HEK293 (cell line): ENCODE measurements around the gene LAMTOR1.
A peak's percentile ranks its signal among the peaks of the same experiment; 100 is the strongest.

Experiments used
- EGR2 ChIP-seq: fragments of 450-650 bp; formaldehyde crosslinking; IDR thresholded peaks from 2 replicates; pipeline ENCODE4 v1.5.1; 2016; ENCODE audit warnings: low read depth, missing biosample characterization, missing genetic modification characterization
- IKZF3 ChIP-seq: fragments of 450-650 bp; IDR thresholded peaks from 2 replicates; pipeline ENCODE4 v1.5.0; 2018; ENCODE audit warnings: missing biosample characterization, mild to moderate bottlenecking, missing genetic modification characterization, moderate library complexity
- KLF16 ChIP-seq: fragments of 450-650 bp; formaldehyde crosslinking; IDR thresholded peaks from 2 replicates; pipeline ENCODE4 v1.5.1; 2017; ENCODE audit warnings: missing biosample characterization, missing genetic modification characterization
- MEIS1 ChIP-seq: sonication (generic); formaldehyde crosslinking; IDR thresholded peaks from 2 replicates; pipeline ENCODE4 v1.8.1; 2022; ENCODE audit warnings: missing genetic modification reagents, mild to moderate bottlenecking, borderline replicate concordance
- OSR2 ChIP-seq: fragments of 450-650 bp; formaldehyde crosslinking; IDR thresholded peaks from 2 replicates; pipeline ENCODE4 v1.5.1; 2016; ENCODE audit warnings: missing biosample characterization, missing genetic modification characterization
- SALL2 ChIP-seq: fragments of 450-650 bp; formaldehyde crosslinking; IDR thresholded peaks from 2 replicates; pipeline ENCODE4 v1.5.0; 2017; ENCODE audit warnings: missing biosample characterization, mild to moderate bottlenecking, missing genetic modification characterization, borderline replicate concordance
- TCF7L2 ChIP-seq: IDR thresholded peaks from 2 replicates; pipeline ENCODE4 v1.6.1; 2011; ENCODE audit warnings: low read depth, mild to moderate bottlenecking, inconsistent platforms, low read length, moderate library complexity, borderline replicate concordance
- ZBTB20 ChIP-seq: fragments of 450-650 bp; formaldehyde crosslinking; IDR thresholded peaks from 2 replicates; pipeline ENCODE4 v1.5.1; 2016; ENCODE audit warnings: missing biosample characterization, missing genetic modification characterization
- ZBTB21 ChIP-seq: fragments of 450-650 bp; formaldehyde crosslinking; IDR thresholded peaks from 2 replicates; pipeline ENCODE4 v1.5.1; 2017; ENCODE audit warnings: missing biosample characterization, missing genetic modification characterization
- ZNF214 ChIP-seq: fragments of 450-650 bp; formaldehyde crosslinking; IDR thresholded peaks from 2 replicates; pipeline ENCODE4 v1.5.1; 2017; ENCODE audit warnings: missing biosample characterization, mild to moderate bottlenecking, missing genetic modification characterization, borderline replicate concordance
- ZNF292 ChIP-seq: fragments of 450-650 bp; formaldehyde crosslinking; IDR thresholded peaks from 2 replicates; pipeline ENCODE4 v1.5.1; 2016; ENCODE audit warnings: low read depth, missing biosample characterization, missing genetic modification characterization, borderline replicate concordance
- ZNF341 ChIP-seq: fragments of 450-650 bp; formaldehyde crosslinking; IDR thresholded peaks from 2 replicates; pipeline ENCODE4; 2016; ENCODE audit warnings: low read depth, missing biosample characterization, missing genetic modification characterization
- ZNF391 ChIP-seq: fragments of 450-650 bp; formaldehyde crosslinking; IDR thresholded peaks from 2 replicates; pipeline ENCODE4 v1.5.1; 2016; ENCODE audit warnings: low read depth, missing biosample characterization, missing genetic modification characterization, borderline replicate concordance
- ZNF558 ChIP-seq: fragments of 450-650 bp; formaldehyde crosslinking; IDR thresholded peaks from 2 replicates; pipeline ENCODE4 v1.5.1; 2016; ENCODE audit warnings: missing biosample characterization, missing genetic modification characterization
- ZNF626 ChIP-seq: fragments of 450-650 bp; sonication (Bioruptor Pico); formaldehyde crosslinking; IDR thresholded peaks from 2 replicates; pipeline ENCODE4 v1.5.1; 2018; ENCODE audit warnings: missing biosample characterization, missing genetic modification characterization, inconsistent platforms
- ZNF670 ChIP-seq: fragments of 450-650 bp; formaldehyde crosslinking; IDR thresholded peaks from 2 replicates; pipeline ENCODE4 v1.5.1; 2016; ENCODE audit warnings: missing biosample characterization, missing genetic modification characterization, low read depth
- ZNF830 ChIP-seq: fragments of 450-650 bp; IDR thresholded peaks from 2 replicates; pipeline ENCODE4 v1.5.0; 2018; ENCODE audit warnings: missing biosample characterization, missing genetic modification characterization, low read depth, mild to moderate bottlenecking, moderate library complexity
- ZSCAN23 ChIP-seq: fragments of 450-650 bp; formaldehyde crosslinking; IDR thresholded peaks from 2 replicates; pipeline ENCODE4 v1.5.1; 2016; ENCODE audit warnings: missing biosample characterization, missing genetic modification characterization
- ZSCAN30 ChIP-seq: fragments of 450-650 bp; IDR thresholded peaks from 2 replicates; pipeline ENCODE4 v1.5.1; 2018; ENCODE audit warnings: missing biosample characterization, mild to moderate bottlenecking, missing genetic modification characterization, moderate library complexity
- ZXDB ChIP-seq: fragments of 450-650 bp; formaldehyde crosslinking; IDR thresholded peaks from 2 replicates; pipeline ENCODE4 v1.5.1; 2016; ENCODE audit warnings: missing biosample characterization, missing genetic modification characterization
- TF ChIP-seq, protein P1 (sequence below): fragments of 450-650 bp; formaldehyde crosslinking; IDR thresholded peaks from 2 replicates; pipeline ENCODE4 v1.5.1; 2016; ENCODE audit warnings: missing biosample characterization, missing genetic modification characterization, borderline replicate concordance
- TF ChIP-seq, protein P2 (sequence below): fragments of 450-650 bp; formaldehyde crosslinking; IDR thresholded peaks from 2 replicates; pipeline ENCODE4 v1.5.1; 2016; ENCODE audit warnings: missing biosample characterization, missing genetic modification characterization
- TF ChIP-seq, protein P3 (sequence below): fragments of 450-650 bp; formaldehyde crosslinking; IDR thresholded peaks from 2 replicates; pipeline ENCODE4 v1.5.1; 2016; ENCODE audit warnings: missing biosample characterization, missing genetic modification characterization
- TF ChIP-seq, protein P4 (sequence below): fragments of 450-650 bp; formaldehyde crosslinking; IDR thresholded peaks from 2 replicates; pipeline ENCODE4 v1.5.1; 2017; ENCODE audit warnings: missing biosample characterization, mild to moderate bottlenecking, missing genetic modification characterization, moderate library complexity
- TF ChIP-seq, protein P5 (sequence below): fragments of 450-650 bp; formaldehyde crosslinking; IDR thresholded peaks from 2 replicates; pipeline ENCODE4 v1.5.1; 2017; ENCODE audit warnings: missing biosample characterization, missing genetic modification characterization

LAMTOR1 gene

DNA sequence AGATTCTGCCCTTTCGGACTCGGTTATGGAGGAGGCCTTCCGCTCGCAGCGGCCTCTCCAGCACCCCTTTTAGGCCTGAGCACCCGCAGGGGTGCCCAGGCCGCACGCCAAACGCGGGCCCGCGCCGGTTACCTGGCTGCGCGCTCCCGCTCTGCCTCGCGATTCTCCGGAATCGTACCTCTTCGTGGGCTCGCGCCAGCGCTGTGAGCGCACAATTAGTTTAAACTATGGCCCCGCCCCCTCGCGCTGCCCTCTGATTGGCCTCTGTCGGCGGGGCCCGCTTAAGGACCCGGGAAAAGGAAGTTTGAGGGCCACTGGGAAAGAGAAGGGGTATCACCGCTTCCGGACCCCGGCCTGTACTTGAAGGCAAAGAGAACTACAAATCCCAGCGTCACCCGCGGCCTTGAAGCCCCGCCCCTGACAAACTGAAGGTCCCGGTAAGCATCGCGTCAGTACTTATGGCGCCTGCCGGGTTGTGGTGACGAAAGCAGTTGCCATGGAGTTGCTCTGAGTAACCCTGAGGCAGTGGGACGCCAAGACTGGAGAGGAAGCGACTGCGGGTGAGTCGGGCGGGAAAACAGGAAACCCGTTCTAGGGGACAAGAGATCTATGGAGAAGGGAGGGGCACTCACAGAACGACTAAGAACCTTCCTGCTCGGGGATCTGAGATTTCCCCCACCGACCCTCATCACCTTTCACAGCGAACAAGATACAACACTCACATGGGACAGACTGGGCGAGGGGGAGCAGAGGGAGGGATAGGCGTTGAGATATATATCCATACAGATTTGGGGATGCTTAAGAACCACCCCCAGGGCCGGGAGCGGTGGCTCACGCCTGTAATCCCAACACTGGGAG, 22.5 kb downstream of the LAMTOR1 start, which contains the start of the genes LRRC51 and NUMA1 (continued):
- TF ChIP-seq, protein P1, sequence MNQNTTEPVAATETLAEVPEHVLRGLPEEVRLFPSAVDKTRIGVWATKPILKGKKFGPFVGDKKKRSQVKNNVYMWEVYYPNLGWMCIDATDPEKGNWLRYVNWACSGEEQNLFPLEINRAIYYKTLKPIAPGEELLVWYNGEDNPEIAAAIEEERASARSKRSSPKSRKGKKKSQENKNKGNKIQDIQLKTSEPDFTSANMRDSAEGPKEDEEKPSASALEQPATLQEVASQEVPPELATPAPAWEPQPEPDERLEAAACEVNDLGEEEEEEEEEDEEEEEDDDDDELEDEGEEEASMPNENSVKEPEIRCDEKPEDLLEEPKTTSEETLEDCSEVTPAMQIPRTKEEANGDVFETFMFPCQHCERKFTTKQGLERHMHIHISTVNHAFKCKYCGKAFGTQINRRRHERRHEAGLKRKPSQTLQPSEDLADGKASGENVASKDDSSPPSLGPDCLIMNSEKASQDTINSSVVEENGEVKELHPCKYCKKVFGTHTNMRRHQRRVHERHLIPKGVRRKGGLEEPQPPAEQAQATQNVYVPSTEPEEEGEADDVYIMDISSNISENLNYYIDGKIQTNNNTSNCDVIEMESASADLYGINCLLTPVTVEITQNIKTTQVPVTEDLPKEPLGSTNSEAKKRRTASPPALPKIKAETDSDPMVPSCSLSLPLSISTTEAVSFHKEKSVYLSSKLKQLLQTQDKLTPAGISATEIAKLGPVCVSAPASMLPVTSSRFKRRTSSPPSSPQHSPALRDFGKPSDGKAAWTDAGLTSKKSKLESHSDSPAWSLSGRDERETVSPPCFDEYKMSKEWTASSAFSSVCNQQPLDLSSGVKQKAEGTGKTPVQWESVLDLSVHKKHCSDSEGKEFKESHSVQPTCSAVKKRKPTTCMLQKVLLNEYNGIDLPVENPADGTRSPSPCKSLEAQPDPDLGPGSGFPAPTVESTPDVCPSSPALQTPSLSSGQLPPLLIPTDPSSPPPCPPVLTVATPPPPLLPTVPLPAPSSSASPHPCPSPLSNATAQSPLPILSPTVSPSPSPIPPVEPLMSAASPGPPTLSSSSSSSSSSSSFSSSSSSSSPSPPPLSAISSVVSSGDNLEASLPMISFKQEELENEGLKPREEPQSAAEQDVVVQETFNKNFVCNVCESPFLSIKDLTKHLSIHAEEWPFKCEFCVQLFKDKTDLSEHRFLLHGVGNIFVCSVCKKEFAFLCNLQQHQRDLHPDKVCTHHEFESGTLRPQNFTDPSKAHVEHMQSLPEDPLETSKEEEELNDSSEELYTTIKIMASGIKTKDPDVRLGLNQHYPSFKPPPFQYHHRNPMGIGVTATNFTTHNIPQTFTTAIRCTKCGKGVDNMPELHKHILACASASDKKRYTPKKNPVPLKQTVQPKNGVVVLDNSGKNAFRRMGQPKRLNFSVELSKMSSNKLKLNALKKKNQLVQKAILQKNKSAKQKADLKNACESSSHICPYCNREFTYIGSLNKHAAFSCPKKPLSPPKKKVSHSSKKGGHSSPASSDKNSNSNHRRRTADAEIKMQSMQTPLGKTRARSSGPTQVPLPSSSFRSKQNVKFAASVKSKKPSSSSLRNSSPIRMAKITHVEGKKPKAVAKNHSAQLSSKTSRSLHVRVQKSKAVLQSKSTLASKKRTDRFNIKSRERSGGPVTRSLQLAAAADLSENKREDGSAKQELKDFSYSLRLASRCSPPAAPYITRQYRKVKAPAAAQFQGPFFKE = no peak
- TF ChIP-seq ZNF626 (tag by site-specific recombination) (no peak), KLF16 (tag by site-specific recombination) (peak; percentile 58; the same call in 1 of the 2 replicates), OSR2 (tag by site-specific recombination) (no peak), ZNF214 (tag by site-specific recombination) (no peak), EGR2 (no peak), ZSCAN30 (tag by site-specific recombination) (0 out of 2 replicates have a peak, but pooled peaks have one; percentile 33), ZSCAN23 (no peak), IKZF3 (peak; percentile 90), ZNF670 (tag by site-specific recombination) (no peak), ZNF341 (tag by site-specific recombination) (0 out of 2 replicates have a peak, but pooled peaks have one; percentile 16), ZBTB20 (tag by site-specific recombination) (peak; percentile 95), ZBTB21 (tag by site-specific recombination) (peak; percentile 95), ZNF830 (no peak), ZNF558 (tag by site-specific recombination) (no peak), ZNF292 (no peak), ZXDB (peak; percentile 12; the same call in 1 of the 2 replicates), SALL2 (tag by site-specific recombination) (no peak), TCF7L2 (no peak), ZNF391 (tag by site-specific recombination) (no peak), MEIS1 (CRISPR knock-in tag) (no peak)
- TF ChIP-seq, protein P2, sequence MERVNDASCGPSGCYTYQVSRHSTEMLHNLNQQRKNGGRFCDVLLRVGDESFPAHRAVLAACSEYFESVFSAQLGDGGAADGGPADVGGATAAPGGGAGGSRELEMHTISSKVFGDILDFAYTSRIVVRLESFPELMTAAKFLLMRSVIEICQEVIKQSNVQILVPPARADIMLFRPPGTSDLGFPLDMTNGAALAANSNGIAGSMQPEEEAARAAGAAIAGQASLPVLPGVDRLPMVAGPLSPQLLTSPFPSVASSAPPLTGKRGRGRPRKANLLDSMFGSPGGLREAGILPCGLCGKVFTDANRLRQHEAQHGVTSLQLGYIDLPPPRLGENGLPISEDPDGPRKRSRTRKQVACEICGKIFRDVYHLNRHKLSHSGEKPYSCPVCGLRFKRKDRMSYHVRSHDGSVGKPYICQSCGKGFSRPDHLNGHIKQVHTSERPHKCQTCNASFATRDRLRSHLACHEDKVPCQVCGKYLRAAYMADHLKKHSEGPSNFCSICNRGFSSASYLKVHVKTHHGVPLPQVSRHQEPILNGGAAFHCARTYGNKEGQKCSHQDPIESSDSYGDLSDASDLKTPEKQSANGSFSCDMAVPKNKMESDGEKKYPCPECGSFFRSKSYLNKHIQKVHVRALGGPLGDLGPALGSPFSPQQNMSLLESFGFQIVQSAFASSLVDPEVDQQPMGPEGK (tag by site-specific recombination) = peak; percentile 35
- TF ChIP-seq, protein P3, sequence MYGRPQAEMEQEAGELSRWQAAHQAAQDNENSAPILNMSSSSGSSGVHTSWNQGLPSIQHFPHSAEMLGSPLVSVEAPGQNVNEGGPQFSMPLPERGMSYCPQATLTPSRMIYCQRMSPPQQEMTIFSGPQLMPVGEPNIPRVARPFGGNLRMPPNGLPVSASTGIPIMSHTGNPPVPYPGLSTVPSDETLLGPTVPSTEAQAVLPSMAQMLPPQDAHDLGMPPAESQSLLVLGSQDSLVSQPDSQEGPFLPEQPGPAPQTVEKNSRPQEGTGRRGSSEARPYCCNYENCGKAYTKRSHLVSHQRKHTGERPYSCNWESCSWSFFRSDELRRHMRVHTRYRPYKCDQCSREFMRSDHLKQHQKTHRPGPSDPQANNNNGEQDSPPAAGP = 0 out of 2 replicates have a peak, but pooled peaks have one; percentile 20
- TF ChIP-seq, protein P4, sequence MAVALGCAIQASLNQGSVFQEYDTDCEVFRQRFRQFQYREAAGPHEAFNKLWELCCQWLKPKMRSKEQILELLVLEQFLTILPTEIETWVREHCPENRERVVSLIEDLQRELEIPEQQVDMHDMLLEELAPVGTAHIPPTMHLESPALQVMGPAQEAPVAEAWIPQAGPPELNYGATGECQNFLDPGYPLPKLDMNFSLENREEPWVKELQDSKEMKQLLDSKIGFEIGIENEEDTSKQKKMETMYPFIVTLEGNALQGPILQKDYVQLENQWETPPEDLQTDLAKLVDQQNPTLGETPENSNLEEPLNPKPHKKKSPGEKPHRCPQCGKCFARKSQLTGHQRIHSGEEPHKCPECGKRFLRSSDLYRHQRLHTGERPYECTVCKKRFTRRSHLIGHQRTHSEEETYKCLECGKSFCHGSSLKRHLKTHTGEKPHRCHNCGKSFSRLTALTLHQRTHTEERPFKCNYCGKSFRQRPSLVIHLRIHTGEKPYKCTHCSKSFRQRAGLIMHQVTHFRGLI (tag by site-specific recombination) = no peak
- TF ChIP-seq, protein P5, sequence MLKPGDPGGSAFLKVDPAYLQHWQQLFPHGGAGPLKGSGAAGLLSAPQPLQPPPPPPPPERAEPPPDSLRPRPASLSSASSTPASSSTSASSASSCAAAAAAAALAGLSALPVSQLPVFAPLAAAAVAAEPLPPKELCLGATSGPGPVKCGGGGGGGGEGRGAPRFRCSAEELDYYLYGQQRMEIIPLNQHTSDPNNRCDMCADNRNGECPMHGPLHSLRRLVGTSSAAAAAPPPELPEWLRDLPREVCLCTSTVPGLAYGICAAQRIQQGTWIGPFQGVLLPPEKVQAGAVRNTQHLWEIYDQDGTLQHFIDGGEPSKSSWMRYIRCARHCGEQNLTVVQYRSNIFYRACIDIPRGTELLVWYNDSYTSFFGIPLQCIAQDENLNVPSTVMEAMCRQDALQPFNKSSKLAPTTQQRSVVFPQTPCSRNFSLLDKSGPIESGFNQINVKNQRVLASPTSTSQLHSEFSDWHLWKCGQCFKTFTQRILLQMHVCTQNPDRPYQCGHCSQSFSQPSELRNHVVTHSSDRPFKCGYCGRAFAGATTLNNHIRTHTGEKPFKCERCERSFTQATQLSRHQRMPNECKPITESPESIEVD (tag by site-specific recombination) = no peak
